Thymus (tissue), 11 donors: ENCODE results near the gene WDR86. TPM values are rescaled to one million over a fixed set of nuclear protein-coding genes. Genes with fewer than 3 reads are reported as not detected.

ENCODE experiments used
- DNase-seq, 9 donors: peaks; one replicate each; pipeline ENCODE4 v3.0.0-alpha.2; 2013; ENCODE audit warnings: low spot score in 9 of 9, low read depth in 6 of 9, missing footprints in 1 of 9
- H3K27ac ChIP-seq, 2 donors: one replicate each; pipeline ENCODE4 v1.5.1; 2013; ENCODE audit warnings: control low read depth in 1 of 2, low read depth in 1 of 2, low read length in 1 of 2, mild to moderate bottlenecking in 1 of 2, moderate library complexity in 1 of 2
- H3K27me3 ChIP-seq, 2 donors: one replicate each; pipeline ENCODE4 v1.5.1; 2013; ENCODE audit warnings: low read length in 1 of 2; ENCODE audit not compliant: control insufficient read depth in 2 of 2, insufficient read depth in 1 of 2
- H3K36me3 ChIP-seq, 2 donors: one replicate each; pipeline ENCODE4 v1.5.1; 2013; ENCODE audit warnings: low read length in 1 of 2, mild to moderate bottlenecking in 1 of 2, moderate library complexity in 1 of 2; ENCODE audit not compliant: control insufficient read depth in 2 of 2, insufficient read depth in 2 of 2
- H3K4me1 ChIP-seq, 2 donors: one replicate each; pipeline ENCODE4 v1.5.1; 2013; ENCODE audit warnings: low read length in 2 of 2; ENCODE audit not compliant: control insufficient read depth in 2 of 2, insufficient read depth in 2 of 2
- H3K4me3 ChIP-seq, 2 donors: one replicate each; pipeline ENCODE4 v1.5.1; 2013; ENCODE audit warnings: low read length in 2 of 2, control low read depth in 1 of 2, mild to moderate bottlenecking in 1 of 2
- H3K9me3 ChIP-seq, 2 donors: one replicate each; pipeline ENCODE4 v1.5.1; 2013; ENCODE audit warnings: low read length in 1 of 2, mild to moderate bottlenecking in 1 of 2; ENCODE audit not compliant: control insufficient read depth in 2 of 2, insufficient read depth in 1 of 2
- WGBS: extraction: QIAGEN DNeasy Blood & Tissue Kit; methylation state at CpG from one replicate; pipeline ENCODE4 v1.1.7; 2013; 5-methylcytosine and 5-hydroxymethylcytosine counted together
- polyA plus RNA-seq: library from polyadenylated mRNA; stranded (reverse); fragments of 200-250 nt; gene quantifications from one replicate; pipeline ENCODE4 v1.2.3, GENCODE V29; 2013
- total RNA-seq: library from RNA; stranded (reverse); fragments of 120-200 nt; gene quantifications from one replicate; pipeline ENCODE4 v1.2.4, GENCODE V29; 2013
- donor health status: healthy.

The WDR86 gene
- total and polyA plus RNA-seq, 2 donors = 1.3 to 5.0 TPM

DNA sequence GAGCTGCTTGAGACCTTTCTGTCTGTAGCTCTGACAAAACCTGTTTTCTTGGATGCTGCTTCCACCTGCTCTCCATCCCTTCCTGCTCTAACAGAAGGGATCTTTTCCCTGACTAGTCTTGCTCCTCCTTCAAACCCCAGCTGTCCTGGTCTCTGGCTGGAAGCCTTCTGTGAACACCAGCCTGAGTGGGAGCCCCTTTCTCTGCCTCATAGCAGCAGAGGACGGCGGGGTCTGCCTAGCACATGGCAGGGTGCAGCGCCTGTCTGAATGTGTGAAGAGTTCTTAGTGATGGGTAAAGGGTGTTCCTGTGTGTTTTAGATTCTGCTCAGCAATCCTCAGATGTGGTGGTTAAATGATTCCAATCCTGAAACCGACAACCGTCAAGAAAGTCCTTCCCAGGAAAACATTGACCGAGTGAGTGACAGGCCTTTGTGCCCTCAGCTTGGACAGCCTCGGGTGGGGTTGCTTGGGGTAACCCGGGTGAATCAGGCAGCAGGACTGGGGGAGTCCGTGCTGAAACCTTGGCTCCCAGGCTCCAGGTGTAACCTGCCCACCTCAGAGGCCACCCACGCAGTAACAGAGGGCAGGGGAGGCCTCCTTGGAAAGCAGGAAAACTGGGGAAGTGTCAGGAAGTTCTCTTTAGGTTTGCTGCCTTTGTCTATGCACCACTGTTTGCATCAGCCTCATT lies 34.2 kb downstream of the WDR86 start:
- 96% methylated on average over 10 of the region's 10 CpGs for WGBS
- no peak for DNase-seq

GRCh38 chr7:151374726-151375125 lies 35.1 kb downstream of the WDR86 start:
- Histone ChIP-seq H3K4me3 (no peak overlapping the region), H3K4me1 (no peaks in the 10 kb centered on the region), H3K27me3 (no peaks in the 10 kb centered on the region), H3K9me3 (no peaks in the 10 kb centered on the region), H3K27ac (no peak overlapping the region), H3K36me3 (peaks cover 55 to 69% of the 10 kb centered on the region in 2 donors)
- DNase-seq = no peak
- WGBS = 89% methylated on average over 15 of the region's 15 CpGs

More for the DNA sequence above, 34.2 kb downstream of the WDR86 start:
- Histone ChIP-seq H3K27ac (no peak overlapping the region), H3K4me3 (no peak overlapping the region), H3K9me3 (no peaks in the 10 kb centered on the region), H3K36me3 (peaks cover 55 to 65% of the 10 kb centered on the region in 2 donors), H3K4me1 (no peaks in the 10 kb centered on the region), H3K27me3 (peaks cover 0 to 9% of the 10 kb centered on the region in 2 donors)

DNA sequence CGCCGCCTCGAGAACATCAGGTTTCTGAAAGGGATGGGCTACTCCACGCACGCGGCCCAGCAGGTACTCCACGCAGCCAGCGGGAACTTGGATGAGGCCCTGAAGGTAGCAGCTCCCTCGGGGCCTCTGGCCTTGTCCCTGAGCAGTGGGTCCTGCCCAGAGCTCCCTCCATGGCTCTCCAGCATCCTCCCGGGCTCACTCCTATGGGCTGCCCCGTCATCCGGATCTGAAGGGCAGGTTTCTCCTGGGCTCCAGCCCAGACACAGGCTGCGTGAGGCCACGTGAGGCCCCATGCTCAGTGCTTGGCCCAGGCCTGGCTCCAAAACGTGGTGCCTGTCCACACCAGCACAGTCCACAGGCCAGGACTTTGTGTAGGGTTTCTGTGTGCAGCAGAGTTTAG lies 35.7 kb downstream of the WDR86 start:
- no peak for DNase-seq

GRCh38 chr7:151373599-151373998 lies 36.2 kb downstream of the WDR86 start:
- DNase-seq = no peak
- H3K9me3 ChIP-seq = no peaks in the 10 kb centered on the region
- H3K4me3 ChIP-seq = no peak overlapping the region
- H3K27ac ChIP-seq = no peak overlapping the region
- peaks cover 64 to 65% of the 10 kb centered on the region in 2 donors for H3K36me3 ChIP-seq
- 94% methylated on average over 13 of the region's 13 CpGs for WGBS
- no peaks in the 10 kb centered on the region for H3K27me3 ChIP-seq
- H3K4me1 ChIP-seq = no peaks in the 10 kb centered on the region

More for the DNA sequence above, 35.7 kb downstream of the WDR86 start:
- Histone ChIP-seq H3K27ac (no peak overlapping the region), H3K4me1 (no peaks in the 10 kb centered on the region), H3K36me3 (peaks cover 60 to 67% of the 10 kb centered on the region in 2 donors), H3K27me3 (no peaks in the 10 kb centered on the region), H3K9me3 (no peaks in the 10 kb centered on the region), H3K4me3 (no peak overlapping the region)
- WGBS = 95% methylated on average over 15 of the region's 15 CpGs

DNA sequence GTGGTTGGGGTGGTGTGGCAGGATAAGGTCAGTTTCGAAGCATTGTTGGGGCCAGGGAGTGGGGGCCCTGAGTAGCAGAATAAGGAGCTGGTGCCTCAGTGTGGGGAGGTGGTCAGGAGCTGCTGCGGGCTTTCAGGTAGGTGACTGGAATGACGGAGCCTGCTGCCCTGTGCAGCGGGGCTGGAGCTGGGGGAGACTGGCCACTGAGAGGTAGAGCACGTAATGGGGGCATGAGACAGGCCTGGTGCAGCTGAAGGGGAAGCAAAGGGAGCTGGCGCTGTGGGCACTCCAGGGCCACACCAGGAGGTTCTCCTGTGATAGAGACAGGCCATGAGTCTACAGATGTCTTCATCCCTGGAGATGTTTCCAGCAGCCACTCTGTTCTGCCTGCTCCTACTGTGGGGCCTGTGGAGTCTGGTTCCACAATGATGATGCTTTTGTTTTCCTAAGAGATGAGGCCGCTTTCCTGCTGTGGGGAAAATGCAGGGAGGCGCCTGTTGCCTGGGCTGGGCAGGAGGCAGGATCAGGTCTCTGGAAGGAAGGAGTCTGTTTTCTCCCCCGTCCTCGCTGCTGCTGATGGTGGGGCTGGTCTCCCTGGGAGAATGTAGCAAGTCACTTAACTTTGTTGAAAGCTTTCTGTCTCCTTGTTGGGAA lies 37.1 kb downstream of the WDR86 start:
- no peak for DNase-seq
- no peaks in the 10 kb centered on the region for H3K9me3 ChIP-seq
- H3K4me3 ChIP-seq = no peak overlapping the region
- 98% methylated on average over 10 of the region's 10 CpGs for WGBS
- no peaks in the 10 kb centered on the region for H3K27me3 ChIP-seq
- no peak overlapping the region for H3K27ac ChIP-seq
- peaks cover 60 to 72% of the 10 kb centered on the region in 2 donors for H3K36me3 ChIP-seq
- H3K4me1 ChIP-seq = peaks cover 0 to 4% of the 10 kb centered on the region in 2 donors

DNA sequence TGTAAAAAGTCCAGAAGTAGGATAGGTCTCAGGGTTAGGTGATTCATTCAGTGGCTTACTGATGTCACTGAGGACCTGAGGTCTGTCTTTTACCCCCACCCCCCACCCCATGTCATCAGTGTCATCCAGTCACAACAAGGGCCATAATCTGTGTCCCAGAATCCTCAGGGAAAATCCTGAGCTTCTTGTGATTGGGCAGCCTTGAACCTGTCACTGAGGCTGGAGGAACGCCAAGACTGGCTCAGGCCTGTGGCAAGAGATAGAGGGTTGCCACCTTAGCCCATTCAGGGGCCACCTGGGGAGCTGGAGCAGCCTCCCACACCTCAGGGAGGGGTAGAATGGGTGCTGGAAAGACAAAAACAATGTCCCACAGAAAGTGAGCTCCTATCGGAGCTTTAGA lies 38.6 kb downstream of the WDR86 start:
- H3K4me1 ChIP-seq = peaks cover 0 to 4% of the 10 kb centered on the region in 2 donors
- H3K36me3 ChIP-seq = peaks cover 46 to 68% of the 10 kb centered on the region in 2 donors
- 98% methylated on average over 2 of the region's 2 CpGs for WGBS
- H3K4me3 ChIP-seq = no peak overlapping the region
- no peak overlapping the region for H3K27ac ChIP-seq
- H3K9me3 ChIP-seq = no peaks in the 10 kb centered on the region
- DNase-seq = no peak
- no peaks in the 10 kb centered on the region for H3K27me3 ChIP-seq

GRCh38 chr7:151368136-151368571 lies 41.7 kb downstream of the WDR86 start:
- H3K9me3 ChIP-seq = no peaks in the 10 kb centered on the region
- no peaks in the 10 kb centered on the region for H3K27me3 ChIP-seq
- H3K36me3 ChIP-seq = peaks cover 29 to 54% of the 10 kb centered on the region in 2 donors
- 30% methylated on average over 11 of the region's 11 CpGs for WGBS
- H3K4me3 ChIP-seq = no peak overlapping the region
- H3K27ac ChIP-seq = peak overlapping the region in 1 of 2 donors; percentile 33
- DNase-seq = peak; percentile 65 to 91 (median 79)
- H3K4me1 ChIP-seq = peaks cover 0 to 4% of the 10 kb centered on the region in 2 donors

DNA sequence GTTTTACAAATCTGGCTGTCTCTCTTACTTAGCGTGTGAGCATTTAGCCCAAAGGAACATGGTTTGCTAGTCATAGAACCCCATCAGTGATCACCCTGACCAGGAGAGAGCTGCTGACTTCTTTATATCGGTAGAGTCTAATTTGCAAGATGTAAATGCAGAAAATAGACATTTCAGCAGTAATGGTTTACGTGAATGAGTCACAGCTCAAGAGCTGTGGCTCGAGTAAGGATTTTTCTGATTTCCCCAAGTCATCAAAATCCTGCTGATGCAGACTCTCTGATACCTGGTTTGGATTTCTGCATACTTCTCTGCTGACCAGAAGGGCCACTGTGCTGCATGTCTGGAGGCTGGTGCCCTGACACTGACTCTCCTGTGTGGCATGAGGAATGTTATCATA lies 42.6 kb downstream of the WDR86 start:
- Histone ChIP-seq H3K4me3 (no peak overlapping the region), H3K9me3 (no peaks in the 10 kb centered on the region), H3K27ac (no peak overlapping the region), H3K27me3 (no peaks in the 10 kb centered on the region), H3K4me1 (peaks cover 0 to 4% of the 10 kb centered on the region in 2 donors), H3K36me3 (peaks cover 31 to 58% of the 10 kb centered on the region in 2 donors)
- no peak for DNase-seq
- 97% methylated on average over 4 of the region's 4 CpGs for WGBS

DNA sequence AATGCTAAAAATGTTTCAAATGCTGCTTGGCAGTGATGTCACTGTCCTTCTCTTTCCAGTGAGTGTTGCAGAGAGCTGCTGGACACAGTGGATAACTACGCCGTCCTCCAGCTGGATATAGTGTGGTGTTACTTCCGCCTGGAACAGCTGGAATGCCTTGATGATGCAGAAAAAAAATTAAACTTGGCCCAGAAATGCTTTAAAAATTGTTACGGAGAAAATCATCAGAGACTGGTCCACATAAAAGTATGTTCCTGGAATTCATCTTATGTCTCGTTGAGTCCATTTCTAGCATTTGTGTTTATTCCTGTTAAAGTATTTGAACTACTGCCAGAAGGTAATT lies 43.0 kb downstream of the WDR86 start:
- Histone ChIP-seq H3K4me3 (no peak overlapping the region), H3K4me1 (peaks cover 0 to 4% of the 10 kb centered on the region in 2 donors), H3K27me3 (no peaks in the 10 kb centered on the region), H3K9me3 (no peaks in the 10 kb centered on the region), H3K27ac (no peak overlapping the region), H3K36me3 (peaks cover 29 to 62% of the 10 kb centered on the region in 2 donors)
- DNase-seq = no peak
- 90% methylated on average over 5 of the region's 5 CpGs for WGBS
